ENCODE results near the gene PRORP. TPM values are rescaled to one million over a fixed set of nuclear protein-coding genes. Genes with fewer than 3 reads are reported as not detected.
"Not testable (repeated sequence)": the region's sequence is repeated elsewhere in the genome, so short reads cannot be mapped to it uniquely, and the experiment has no call there.

Gene PRORP
- total RNA-seq, 2 experiments from 2014 or later, result 30.6 to 34.4 TPM

GRCh38 chr14:35085441-35085840, 36.9 kb upstream of the PRORP start:
- Mint-ChIP-seq H3K9me3 (no peaks in the 10 kb centered on the region), H3K27ac (no peak overlapping the region), H3K4me1 (ENCODE audit: low read depth) (no peaks in the 10 kb centered on the region), H3K27me3 (no peaks in the 10 kb centered on the region), H3K36me3 (ENCODE audit: low read depth) (peaks cover 30% of the 10 kb centered on the region), H3K4me3 (no peak overlapping the region)
- CTCF ChIA-PET, result no interaction called here
- no peak for DNase-seq
- intact Hi-C loops (cut with micrococcal nuclease), result no loop called here
- no peak for ATAC-seq
- TF ChIP-seq CTCF (IDR thresholded peaks at IDR 0.05), result no peak
- POLR2A ChIA-PET, result no interaction called here

- no peaks in the 10 kb centered on the region for H3K4me1 Mint-ChIP-seq (ENCODE audit: low read depth)
- H3K9me3 Mint-ChIP-seq, result no peaks in the 10 kb centered on the region
- no peak for DNase-seq
- ATAC-seq, result no peak
- CTCF ChIA-PET, result no interaction called here
- no peak overlapping the region for H3K4me3 Mint-ChIP-seq
- POLR2A ChIA-PET, result interaction anchor here (0.5 kb wide), 1 partner anchor 9 kb away, joined by 3 read pairs; no protein-coding TSS in a partner anchor
- no peak for TF ChIP-seq CTCF (IDR thresholded peaks at IDR 0.05)
- H3K27ac Mint-ChIP-seq, result peak overlapping the region; percentile 10
- no peaks in the 10 kb centered on the region for H3K27me3 Mint-ChIP-seq
- intact Hi-C loops (cut with micrococcal nuclease), result no loop called here
- peaks cover 34% of the 10 kb centered on the region for H3K36me3 Mint-ChIP-seq (ENCODE audit: low read depth)
Measured at GRCh38 chr14:35088514-35088913, 33.8 kb upstream of the PRORP start.

- DNase-seq; intact Hi-C loops (cut with micrococcal nuclease); H3K27me3 Mint-ChIP-seq; ATAC-seq; H3K4me3 Mint-ChIP-seq; H3K4me1 Mint-ChIP-seq (ENCODE audit: low read depth); H3K27ac Mint-ChIP-seq; H3K9me3 Mint-ChIP-seq: not testable (repeated sequence)
- POLR2A ChIA-PET, result interaction anchor here (0.6 to 1.1 kb wide), 3 partner anchors 23 to 271 kb away, joined by 3 read pairs; no protein-coding TSS in a partner anchor
- CTCF ChIA-PET, result interaction anchor here (0.9 kb wide), 1 partner anchor 19 kb away, joined by 3 read pairs; no protein-coding TSS in a partner anchor
- peaks cover 25% of the 10 kb centered on the region for H3K36me3 Mint-ChIP-seq (ENCODE audit: low read depth)
Measured at GRCh38 chr14:35094645-35095044, 27.7 kb upstream of the PRORP start.

- Mint-ChIP-seq H3K27ac (no peak overlapping the region), H3K4me1 (ENCODE audit: low read depth) (peaks cover 11% of the 10 kb centered on the region), H3K9me3 (no peaks in the 10 kb centered on the region), H3K36me3 (ENCODE audit: low read depth) (peaks cover 35% of the 10 kb centered on the region), H3K4me3 (no peak overlapping the region), H3K27me3 (no peaks in the 10 kb centered on the region)
- DNase-seq, result no peak
- no peak for TF ChIP-seq CTCF (IDR thresholded peaks at IDR 0.05)
- no peak for ATAC-seq
- ChIA-PET POLR2A (no interaction called here), CTCF (interaction anchor here (1.4 kb wide), 1 partner anchor 306 kb away, joined by 3 read pairs; no protein-coding TSS in a partner anchor)
- intact Hi-C loops (cut with micrococcal nuclease), result no loop called here
Measured at GRCh38 chr14:35107866-35108265, 14.5 kb upstream of the PRORP start.

- Mint-ChIP-seq H3K9me3 (no peaks in the 10 kb centered on the region), H3K4me3 (no peak overlapping the region), H3K4me1 (ENCODE audit: low read depth) (peaks cover 22% of the 10 kb centered on the region), H3K36me3 (ENCODE audit: low read depth) (peaks cover 46% of the 10 kb centered on the region), H3K27ac (no peak overlapping the region), H3K27me3 (no peaks in the 10 kb centered on the region)
- intact Hi-C loops (cut with micrococcal nuclease), result no loop called here
- no peak for TF ChIP-seq CTCF (IDR thresholded peaks at IDR 0.05)
- POLR2A ChIA-PET, result interaction anchor here (0.7 to 1.5 kb wide), 2 partner anchors 10 to 72 kb away, joined by 3 to 9 read pairs; partner anchors contain the start of genes PPP2R3C and PRORP
- CTCF ChIA-PET, result no interaction called here
- ATAC-seq (no peak), DNase-seq (no peak)
Measured at GRCh38 chr14:35112641-35113040, 9.7 kb upstream of the PRORP start.

Data from activated CD8-positive, alpha-beta T cell treated with anti-CD3 and anti-CD28 coated beads for 36 hours (primary cell).